Measurements from ENCODE around the gene VAMP5.
"Not testable (repeated sequence)": the region's sequence is repeated elsewhere in the genome, so short reads cannot be mapped to it uniquely, and the experiment has no call there.

VAMP5 gene, protein sequence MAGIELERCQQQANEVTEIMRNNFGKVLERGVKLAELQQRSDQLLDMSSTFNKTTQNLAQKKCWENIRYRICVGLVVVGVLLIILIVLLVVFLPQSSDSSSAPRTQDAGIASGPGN

DNA sequence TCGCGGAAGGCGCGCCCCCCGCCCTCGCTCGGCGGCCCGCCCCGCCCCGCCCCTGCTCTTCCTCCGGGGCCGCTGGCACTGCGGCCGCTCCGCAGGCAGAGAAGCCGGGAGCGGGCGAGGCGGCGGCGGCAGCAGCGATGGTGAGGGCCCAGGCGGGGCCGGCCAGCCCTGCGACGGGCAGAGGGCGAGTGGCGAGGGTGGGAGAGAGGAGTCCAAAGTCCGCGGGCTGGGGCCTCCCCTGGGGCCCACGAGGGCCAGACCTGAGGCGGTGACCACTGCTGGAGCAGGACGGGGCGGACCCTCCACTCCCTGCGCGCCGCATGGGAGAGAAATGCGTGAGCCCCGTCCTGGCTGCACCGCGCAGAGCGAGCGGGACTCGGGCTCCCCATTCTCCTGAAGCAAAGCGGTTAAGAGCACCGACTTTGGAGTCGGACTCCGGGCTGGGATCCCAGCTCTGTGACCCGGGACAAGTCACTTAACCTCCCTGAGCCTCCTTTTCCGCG lies at the start of gene VAMP5:
Gene VAMP5, plus strand, starts transcription at position 78 of the 503 bp plus-strand sequence. Its CDS starts 60 bp downstream, at position 138.
- no peak for DNase-seq

DNA sequence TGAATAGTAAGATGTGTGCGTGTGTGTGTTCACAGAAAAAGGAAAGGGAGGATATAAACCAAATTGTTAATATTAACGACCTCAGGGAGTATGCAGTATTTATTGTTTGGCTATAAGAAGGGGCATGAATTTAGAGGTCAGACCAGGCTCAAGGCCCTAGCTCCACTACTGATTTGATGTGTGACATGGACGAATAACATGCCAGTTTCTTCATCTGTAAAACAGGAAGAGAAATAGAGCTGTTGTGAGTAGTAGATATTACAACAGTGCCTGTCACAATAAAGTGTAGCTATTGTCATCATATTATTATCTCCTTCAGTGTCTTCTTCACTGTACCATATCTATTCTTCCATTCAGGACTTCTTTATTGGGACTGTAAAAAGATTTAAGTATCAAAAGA lies 49.4 kb upstream of the VAMP5 start:
- no peak for DNase-seq

DNA sequence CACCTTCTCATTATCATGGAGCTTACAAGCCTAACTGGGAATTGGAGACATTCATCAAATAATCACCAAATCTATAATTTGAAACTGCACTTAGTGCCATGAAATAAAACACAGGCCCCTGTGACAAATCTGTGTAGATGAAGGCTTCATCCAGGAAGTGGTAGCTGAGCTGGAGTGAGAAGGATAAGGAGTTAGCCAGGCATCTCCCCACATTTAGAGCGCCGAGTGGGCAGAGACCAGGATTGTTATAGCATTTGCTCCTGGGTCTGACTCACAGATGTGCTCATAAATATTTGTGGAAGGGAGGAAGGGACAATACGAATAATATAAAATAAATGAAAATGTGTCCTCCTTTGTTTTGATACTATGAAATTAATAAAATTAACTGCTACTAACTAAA lies 47.8 kb upstream of the VAMP5 start:
- no peak for DNase-seq

DNA sequence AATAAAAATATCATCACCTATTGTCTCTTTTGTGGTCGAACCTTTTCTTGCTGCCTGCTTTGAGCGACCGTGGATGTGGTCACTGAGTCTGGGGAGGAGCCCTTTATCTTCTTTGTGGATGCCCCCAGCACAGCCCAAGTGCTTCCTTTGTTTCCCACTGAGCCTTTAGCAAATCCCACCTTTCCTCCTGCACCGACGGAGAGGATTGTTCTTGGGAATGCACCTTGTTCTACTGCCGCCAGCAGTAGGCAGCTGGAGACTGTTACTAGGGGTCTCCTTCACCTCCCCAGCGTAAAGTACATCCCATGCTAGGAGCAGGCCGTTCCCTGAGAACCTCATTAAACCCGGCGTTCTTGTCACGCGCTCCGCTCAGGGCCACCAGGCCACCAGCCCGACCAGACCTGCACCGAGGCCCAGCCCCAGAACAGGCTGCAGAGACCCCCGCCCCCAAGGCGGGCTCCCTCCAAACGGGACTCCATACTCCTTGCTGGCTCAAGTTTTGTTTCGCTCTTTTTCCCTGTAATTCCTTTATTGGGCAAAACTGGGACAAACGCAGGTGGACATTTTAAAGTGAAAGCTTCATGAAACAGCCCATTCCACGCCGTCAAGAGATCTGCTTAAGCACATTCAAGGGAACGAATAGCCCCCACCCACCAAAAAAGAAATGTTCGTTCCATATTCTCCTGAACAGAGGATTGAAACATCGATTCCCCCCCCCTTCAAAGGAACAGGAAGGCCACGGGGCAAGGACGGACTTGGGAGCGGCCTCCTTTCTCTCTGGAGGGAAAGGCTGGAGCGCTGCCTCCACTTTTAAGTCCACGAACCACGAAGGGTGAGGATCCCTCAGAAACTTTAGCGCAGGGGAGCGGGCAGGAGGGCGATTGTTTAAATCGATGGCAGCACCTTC lies 46.4 kb upstream of the VAMP5 start:
- peak; percentile 19 for DNase-seq

DNA sequence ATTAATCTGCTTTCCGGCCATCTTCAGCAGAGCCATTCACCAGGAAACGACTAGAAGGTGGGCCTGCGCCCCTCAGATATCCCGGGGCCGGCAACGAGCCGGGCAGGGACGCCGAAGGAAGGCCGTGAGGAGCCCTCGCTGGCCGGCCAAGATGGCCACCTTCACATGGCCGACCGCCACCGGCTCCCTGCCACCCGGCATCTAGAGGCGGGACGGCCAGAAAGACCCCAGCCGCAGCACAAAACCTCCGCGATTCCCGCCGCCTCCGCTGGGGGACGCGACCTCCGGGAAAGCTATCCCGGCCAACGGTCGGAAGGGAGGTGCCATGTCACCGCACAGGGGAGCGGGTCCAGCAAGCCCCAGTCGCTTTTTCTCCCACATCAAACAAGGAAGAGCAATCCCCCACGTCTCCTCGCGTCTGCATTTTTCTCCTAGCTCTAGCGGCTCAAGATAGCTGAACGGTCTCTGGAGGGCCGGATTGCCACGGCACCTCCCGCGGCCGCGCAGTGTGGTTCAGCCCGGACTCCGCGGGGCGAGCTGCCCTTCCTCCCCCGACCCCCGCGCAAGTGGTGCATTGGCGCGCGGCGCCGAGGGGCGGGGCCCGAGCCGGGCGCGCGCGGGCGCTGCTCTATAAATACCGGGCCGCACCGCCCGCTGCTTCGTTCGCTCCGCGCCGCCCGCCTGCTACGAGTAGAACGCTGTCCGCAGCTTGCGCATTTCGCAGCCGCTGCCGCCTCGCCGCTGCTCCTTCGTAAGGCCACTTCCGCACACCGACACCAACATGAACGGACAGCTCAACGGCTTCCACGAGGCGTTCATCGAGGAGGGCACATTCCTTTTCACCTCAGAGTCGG lies 45.5 kb upstream of the VAMP5 start, which contains the start of gene MAT2A:
Gene MAT2A, plus strand, starts transcription at position 662 of the 854 bp plus-strand sequence. Its CDS starts 120 bp downstream, at position 782.
- peak; percentile 89 for DNase-seq

DNA sequence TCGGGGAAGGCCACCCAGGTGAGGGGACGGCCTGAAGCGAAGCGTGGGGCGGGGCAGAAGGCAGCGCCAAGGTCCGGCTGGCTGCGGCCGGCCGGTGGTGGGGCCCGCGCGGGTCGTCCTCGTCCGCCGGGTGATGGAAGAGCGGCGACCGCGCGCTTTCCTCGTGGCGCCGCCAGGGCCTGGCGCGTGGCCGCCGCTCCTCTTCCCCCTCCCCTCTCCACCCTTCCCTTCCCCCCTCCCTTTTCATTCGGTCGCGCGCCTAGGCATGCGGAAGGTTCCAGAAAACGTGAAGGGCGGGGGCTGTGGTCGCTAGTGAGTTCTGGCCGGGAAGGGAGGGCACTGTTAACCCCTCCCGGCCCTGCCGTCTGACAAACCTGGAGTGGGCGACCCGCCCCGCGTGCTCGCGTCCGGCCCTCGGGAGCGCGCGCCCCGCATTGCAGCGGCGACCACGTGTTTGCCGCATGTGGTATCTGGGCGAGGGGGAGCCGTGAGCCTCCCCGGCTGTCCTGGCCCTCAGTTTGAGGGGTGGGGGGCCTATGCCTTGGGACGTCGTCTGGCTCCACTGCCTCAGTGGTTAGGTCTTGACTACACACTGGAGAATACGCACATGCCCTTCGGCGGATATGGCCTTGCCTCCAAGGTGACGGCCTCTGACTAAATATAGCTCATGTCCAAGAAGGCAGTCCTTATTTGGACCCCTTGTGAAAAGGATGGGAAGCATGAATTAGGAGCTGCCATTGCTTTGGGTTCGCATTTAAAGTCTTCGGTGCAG lies 44.7 kb upstream of the VAMP5 start:
- peak; percentile 73 for DNase-seq

DNA sequence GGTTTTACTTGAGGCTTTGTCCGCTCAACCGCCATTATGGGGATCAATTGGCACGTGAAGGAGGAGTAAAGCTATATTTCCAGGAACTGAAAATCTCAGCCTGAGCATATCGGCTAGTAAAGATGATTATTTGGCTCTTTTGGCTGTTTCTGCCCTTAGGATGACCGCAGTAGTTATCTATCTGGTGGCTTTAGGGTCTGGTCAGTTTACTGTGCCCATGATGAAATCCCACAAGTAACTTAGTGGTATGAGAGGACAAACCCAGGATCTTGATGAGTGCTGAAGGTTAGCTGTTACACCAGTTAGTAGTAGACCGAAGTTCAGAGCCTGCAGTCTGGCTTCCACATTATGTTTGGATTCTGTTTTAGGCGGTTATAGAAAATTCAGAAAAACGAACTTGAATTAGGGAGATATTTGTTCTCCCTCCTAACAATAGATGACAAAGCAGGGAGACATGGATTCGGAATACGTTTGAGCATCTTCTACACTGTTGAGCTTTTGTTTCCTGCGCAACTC lies 44.0 kb upstream of the VAMP5 start:
- DNase-seq, result no peak

DNA sequence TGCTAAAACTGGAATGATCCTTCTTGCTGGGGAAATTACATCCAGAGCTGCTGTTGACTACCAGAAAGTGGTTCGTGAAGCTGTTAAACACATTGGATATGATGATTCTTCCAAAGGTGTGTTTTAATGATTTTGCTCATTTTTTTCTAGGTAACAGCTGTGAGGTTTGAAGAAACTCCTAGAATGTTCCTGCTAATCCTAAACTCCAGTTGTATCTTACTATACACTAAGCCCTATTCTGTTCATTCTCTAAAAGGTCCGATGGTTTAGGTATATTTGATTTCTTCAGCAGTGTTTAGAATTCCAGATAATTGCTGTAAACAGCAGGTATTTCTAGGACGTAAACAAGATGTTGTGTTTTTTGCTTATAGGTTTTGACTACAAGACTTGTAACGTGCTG lies 43.0 kb upstream of the VAMP5 start:
- DNase-seq, result no peak

DNA sequence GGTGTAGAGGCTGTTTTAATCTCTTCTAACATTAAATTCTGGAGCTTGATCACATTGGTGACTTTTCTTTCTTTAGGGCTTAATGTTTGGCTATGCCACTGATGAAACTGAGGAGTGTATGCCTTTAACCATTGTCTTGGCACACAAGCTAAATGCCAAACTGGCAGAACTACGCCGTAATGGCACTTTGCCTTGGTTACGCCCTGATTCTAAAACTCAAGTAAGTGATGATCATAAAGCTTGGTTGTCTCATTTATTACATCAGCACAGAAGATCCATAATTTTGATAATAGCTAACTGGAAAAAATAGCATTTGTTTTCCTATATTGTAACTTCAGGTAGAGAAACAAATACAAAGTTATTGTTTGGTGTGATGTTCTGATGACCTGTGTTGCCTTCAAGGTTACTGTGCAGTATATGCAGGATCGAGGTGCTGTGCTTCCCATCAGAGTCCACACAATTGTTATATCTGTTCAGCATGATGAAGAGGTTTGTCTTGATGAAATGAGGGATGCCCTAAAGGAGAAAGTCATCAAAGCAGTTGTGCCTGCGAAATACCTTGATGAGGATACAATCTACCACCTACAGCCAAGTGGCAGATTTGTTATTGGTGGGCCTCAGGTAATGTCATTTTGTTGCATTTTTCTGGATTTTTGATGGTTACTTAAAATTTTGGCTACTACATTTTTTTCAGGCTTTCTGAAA lies 42.3 kb upstream of the VAMP5 start:
- no peak for DNase-seq

DNA sequence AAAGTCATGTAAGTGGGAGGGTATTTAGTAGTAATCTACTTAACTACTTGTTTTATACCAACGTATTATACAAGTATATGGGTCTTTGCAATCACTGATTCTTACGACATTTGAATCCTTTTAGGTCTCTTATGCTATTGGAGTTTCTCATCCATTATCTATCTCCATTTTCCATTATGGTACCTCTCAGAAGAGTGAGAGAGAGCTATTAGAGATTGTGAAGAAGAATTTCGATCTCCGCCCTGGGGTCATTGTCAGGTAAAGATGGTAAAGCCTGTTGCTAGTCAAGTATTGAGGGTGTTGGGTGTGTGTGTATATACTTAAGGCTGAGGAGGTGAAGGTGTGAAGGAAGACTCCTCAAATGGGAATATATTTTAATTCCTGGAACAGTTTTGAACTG lies 41.5 kb upstream of the VAMP5 start:
- DNase-seq, result no peak

DNA sequence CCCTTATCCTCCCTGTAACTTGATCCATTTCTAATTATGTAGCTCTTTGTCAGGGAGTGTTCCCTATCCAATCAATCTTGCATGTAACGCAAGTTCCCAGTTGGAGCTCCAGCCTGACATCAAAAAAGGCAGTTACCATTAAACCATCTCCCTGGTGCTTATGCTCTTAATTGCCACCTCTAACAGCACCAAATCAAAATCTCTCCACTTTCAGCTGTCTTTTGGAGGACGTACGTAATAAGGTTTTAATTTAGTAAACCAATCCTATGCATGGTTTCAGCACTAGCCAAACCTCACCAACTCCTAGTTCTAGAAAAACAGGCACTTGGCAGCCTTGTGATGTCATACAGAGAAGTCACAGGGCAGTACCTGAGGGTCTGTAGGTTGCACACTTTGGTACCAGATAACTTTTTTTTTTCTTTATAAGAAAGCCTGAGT lies 40.0 kb upstream of the VAMP5 start:
- DNase-seq, result not testable (repeated sequence)

DNA sequence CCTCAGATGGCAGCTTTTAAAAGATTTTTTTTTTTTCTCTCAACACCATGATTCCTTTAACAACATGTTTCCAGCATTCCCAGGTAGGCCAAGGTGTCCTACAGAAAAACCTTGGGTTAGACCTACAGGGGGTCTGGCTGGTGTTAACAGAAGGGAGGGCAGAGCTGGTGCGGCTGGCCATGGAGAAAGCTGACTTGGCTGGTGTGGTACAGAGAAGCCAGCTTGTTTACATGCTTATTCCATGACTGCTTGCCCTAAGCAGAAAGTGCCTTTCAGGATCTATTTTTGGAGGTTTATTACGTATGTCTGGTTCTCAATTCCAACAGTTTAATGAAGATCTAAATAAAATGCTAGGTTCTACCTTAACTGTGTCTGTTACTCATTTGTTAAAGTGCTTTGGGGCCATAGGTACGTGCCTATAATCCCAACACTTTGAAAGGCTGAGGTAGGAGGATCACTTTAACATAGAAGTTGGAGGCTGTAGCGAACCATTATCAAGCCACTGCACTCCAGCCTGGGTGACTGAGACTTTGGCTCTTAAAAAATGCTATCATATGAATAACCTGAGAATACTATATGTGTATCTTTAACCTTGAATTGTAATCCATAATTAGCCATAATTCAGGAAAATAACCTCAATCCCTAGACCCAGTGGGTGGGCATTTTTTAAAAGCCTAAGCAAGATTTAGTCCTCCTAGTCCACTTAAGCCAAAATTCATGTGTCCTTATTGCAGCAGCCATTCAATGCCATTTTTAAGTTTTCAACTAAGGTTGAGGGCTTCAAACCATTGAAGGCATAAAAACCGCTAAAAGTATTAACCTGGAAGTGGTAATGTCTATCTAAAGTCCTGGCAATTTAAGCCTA lies 39.1 kb upstream of the VAMP5 start:
- not testable (repeated sequence) for DNase-seq

DNA sequence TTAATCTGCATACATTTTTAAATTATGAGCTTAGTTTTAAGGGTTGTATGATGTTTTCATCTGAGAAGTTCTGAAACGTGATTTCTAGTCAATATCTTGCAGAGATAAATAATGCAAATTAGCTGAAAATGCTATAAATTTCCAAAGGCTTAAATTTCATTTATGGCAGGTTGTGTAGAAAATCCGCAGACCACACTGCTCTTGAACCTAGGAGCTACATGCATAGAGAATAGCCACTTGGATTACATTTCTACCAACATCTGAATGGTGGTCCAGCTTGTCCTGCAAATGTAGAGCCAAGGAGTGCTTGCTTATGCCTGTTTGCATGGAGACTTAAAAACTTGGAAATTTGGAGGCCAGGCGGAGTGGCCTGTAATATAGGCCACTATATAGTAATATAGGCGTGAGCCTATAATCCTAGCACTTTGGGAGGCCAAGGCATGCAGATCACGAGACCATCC lies 38.4 kb upstream of the VAMP5 start:
- no peak for DNase-seq

DNA sequence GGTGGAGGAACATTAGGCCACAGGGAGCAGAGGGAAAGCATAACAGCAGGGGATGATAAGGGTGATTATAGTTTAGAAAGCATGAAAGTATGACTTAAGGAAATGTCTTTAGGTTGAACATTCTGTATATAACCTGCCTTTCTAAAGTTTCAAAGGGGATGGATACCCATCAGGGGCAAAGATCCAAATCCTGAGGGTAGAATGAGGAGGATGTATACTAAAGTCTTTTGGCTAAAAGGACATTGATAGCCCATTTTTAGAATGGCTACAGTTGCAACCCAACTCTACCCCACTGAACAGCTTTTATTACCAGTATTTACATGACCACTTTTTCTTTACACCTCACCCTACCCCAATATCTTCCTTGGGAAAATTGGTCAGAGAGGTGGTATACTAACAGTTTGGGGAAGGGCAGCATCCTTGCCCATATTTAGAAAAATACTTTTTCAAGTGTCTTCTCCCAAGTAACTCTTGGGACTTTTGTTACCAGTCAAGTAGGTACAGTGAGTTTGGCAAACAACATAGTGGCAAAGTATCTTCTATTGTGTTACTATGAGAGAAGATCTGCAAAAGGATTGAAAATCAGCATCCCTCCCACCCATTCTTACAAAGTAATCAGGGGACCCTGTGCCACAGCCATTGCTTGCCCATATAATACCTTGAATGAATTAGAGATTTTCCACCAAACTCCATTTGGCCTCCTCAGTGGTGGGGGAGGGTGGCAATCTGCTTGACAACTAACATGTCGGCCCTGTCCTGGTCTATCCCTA lies 37.0 kb upstream of the VAMP5 start:
- no peak for DNase-seq

DNA sequence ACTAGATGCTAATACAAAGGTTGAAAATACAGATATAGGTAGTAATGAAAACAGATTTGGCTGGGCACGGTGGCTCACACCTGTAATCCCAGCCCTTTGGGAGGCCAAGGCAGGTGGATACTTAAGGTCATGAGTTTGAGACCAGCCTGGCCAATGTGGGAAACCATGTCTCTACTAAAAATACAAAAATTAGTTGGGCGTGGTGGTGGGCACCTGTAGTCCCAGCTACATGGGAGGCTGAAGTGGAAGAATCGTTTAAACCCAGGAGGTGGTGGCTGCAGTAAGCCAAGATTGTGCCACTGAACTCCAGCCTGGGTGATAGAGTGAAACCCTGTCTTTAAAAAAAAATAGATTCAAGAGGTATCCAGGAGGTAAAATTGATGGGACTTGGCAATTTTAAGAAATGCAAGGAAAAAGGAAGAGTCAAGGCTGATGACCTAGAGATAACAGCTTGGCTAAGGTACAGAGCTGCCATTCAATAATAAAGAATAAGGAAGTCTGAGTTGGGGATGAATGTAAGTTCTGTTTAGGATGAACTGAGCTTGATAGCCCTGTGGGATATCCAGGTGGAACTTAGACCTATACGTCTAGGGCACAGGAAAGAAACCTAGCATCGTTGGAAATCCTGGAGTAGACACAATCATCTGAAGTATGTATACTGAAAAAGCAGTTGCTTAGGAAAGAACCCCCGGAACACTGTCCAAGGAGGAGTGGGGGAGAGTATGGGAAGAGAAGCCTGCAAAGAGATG lies 36.2 kb upstream of the VAMP5 start:
- DNase-seq, result no peak

DNA sequence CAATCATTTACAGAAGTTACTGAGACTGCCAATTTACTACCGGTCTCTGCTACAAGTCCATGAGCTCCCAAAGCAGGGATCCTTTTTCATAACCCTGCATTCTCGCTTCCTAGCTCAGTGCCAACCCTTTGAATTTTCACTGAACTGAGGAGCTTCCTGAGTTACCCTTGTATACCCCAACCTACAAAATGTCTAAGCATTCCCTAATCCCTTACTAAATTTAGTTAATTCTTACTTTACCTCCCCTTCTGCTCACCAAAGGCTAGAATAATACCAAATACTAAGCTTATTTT lies 35.7 kb upstream of the VAMP5 start:
- DNase-seq, result no peak

DNA sequence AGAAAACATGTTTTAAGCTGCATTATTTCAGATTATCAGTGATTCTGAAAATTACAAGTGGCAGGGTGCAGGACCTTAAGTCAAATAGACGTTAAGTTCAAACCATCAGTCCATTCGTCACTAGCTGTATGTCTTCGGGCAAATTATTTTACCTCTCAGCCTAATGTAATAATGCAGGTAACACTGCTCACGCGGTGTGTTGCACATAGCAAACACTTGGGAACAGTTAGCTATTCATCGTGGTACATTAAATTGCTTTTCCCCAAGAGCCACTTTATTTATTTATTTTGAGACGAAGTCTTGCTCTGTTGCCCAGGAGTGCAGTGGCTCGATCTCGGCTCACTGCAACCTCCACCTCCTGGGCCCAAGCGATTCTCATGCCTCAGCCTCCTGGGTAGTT lies 35.1 kb upstream of the VAMP5 start:
- DNase-seq, result no peak

DNA sequence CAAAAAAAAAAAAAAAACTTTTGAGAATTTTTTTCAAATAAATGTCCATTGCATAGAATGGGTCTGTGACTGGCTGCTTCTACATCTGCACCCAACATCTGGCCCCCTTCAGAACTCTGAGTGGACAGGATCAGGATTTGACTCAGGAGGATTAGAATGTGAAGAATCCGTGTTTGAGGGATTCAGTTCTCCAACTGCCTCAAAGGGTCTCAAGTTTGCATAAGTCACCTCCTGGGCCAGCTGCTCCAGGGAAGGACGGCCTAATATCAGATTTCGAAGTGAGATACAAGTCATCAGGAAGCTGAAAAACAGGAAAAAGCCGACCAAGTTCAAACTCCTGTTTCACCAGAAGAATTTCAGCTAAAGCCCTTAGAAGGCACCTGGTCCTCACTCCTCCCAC lies 34.4 kb upstream of the VAMP5 start:
- no peak for DNase-seq

DNA sequence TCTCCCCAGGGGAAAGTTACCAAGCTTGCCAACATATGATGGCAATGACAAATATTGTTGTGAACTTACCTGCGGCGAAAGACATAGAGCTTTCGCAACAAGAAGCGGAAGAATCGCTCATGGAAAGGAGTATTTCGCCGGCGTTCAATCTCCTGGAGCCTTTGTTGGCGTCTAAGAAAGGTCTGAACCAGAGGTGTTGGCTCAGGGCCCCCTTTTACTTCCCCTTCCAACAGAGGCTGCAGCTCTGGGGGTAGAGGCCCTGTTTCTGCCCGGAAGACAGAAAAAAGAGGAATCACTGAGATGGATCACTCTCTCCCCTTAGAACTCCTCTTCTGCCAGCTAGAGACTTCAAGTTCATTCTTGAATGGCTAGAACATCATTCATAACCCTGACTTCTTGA lies 33.7 kb upstream of the VAMP5 start:
- DNase-seq, result peak; percentile 24
